Esophagus muscularis mucosa (tissue), 3 donors: Measurements from ENCODE around the gene NINJ2.

Experiments used
- POLR2A ChIP-seq: fragments of 450-650 bp; IDR thresholded peaks from one replicate; pipeline ENCODE4 v1.6.1; 2017; ENCODE audit warnings: antibody characterized with exemption, moderate library complexity, mild to moderate bottlenecking, low read depth
- POLR2AphosphoS5 ChIP-seq, 2 donors: sonication (generic); formaldehyde crosslinking; IDR thresholded peaks; one replicate each; pipeline ENCODE4 v1.6.1; 2017; ENCODE audit warnings: antibody characterized with exemption in 2 of 2
- TF ChIP-seq, protein P1 (sequence below), 3 experiments: fragments of 200-600 bp in 2 of 3; fragments of 450-650 bp in 1 of 3; sonication (generic) in 2 of 3; IDR thresholded peaks; one replicate each; pipeline ENCODE4 v1.5.1; 2017 to 2019; ENCODE audit warnings: antibody characterized with exemption in 3 of 3, mild to moderate bottlenecking in 2 of 3, moderate library complexity in 1 of 3

DNA sequence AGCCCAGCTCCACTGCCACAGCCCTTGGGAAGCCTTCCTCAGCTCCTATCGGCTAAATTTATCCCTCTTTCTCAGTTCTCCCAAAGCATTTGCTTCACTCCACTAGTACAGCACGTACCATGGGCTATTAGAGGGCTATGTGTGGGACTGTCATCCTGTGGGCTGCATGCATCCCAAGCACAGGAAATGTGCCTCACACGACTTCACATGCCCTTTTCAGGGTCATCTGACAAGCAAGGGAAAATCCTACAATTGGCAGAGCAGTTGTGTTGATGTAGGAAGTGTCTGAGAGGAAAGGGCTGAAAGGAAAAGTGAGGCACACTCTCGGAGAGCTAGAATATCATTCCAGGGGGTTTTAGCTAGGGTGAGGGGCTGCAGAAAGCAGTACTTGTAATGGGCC, 47.6 kb downstream of the NINJ2 start:
- TF ChIP-seq POLR2A = no peak
- peak; percentile 42 to 51 for TF ChIP-seq POLR2AphosphoS5 (IDR thresholded peaks at IDR 0.05)
- TF ChIP-seq, protein P1, sequence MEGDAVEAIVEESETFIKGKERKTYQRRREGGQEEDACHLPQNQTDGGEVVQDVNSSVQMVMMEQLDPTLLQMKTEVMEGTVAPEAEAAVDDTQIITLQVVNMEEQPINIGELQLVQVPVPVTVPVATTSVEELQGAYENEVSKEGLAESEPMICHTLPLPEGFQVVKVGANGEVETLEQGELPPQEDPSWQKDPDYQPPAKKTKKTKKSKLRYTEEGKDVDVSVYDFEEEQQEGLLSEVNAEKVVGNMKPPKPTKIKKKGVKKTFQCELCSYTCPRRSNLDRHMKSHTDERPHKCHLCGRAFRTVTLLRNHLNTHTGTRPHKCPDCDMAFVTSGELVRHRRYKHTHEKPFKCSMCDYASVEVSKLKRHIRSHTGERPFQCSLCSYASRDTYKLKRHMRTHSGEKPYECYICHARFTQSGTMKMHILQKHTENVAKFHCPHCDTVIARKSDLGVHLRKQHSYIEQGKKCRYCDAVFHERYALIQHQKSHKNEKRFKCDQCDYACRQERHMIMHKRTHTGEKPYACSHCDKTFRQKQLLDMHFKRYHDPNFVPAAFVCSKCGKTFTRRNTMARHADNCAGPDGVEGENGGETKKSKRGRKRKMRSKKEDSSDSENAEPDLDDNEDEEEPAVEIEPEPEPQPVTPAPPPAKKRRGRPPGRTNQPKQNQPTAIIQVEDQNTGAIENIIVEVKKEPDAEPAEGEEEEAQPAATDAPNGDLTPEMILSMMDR (IDR thresholded peaks at IDR 0.05) = no peak
